Skeletal muscle tissue (tissue), 4 donors: Measurements from ENCODE around the gene DPEP3. TPM values are rescaled to one million over a fixed set of nuclear protein-coding genes. Genes with fewer than 3 reads are reported as not detected.
A peak's percentile ranks its signal among the peaks of the same experiment; 100 is the strongest.
"Not testable (repeated sequence)": the region's sequence is repeated elsewhere in the genome, so short reads cannot be mapped to it uniquely, and the experiment has no call there.

Source experiments
- H3K27ac ChIP-seq: one replicate; pipeline ENCODE4 v1.7.0; 2013; ENCODE audit warnings: mild to moderate bottlenecking, low read depth, low read length, inconsistent platforms
- H3K27me3 ChIP-seq, 3 donors: one replicate each; pipeline ENCODE4 v1.7.0; 2013; ENCODE audit warnings: low read length in 3 of 3; ENCODE audit not compliant: control insufficient read depth in 3 of 3, insufficient read depth in 3 of 3
- H3K36me3 ChIP-seq, 3 donors: one replicate each; pipeline ENCODE4 v1.7.0; 2013; ENCODE audit warnings: low read length in 3 of 3; ENCODE audit not compliant: control insufficient read depth in 3 of 3, insufficient read depth in 3 of 3
- H3K4me1 ChIP-seq, 3 donors: one replicate each; pipeline ENCODE4 v1.7.0; 2013; ENCODE audit warnings: low read length in 3 of 3, mild to moderate bottlenecking in 3 of 3; ENCODE audit not compliant: control insufficient read depth in 3 of 3, insufficient read depth in 3 of 3
- H3K4me3 ChIP-seq, 3 donors: one replicate each; pipeline ENCODE4 v1.7.0; 2013; ENCODE audit warnings: low read length in 3 of 3
- H3K9ac ChIP-seq, 3 donors: one replicate each; pipeline ENCODE4 v1.7.0; 2013; ENCODE audit warnings: low read length in 3 of 3, mild to moderate bottlenecking in 3 of 3, moderate library complexity in 2 of 3, low read depth in 1 of 3
- H3K9me3 ChIP-seq, 3 donors: one replicate each; pipeline ENCODE4 v1.7.0; 2013; ENCODE audit warnings: low read length in 3 of 3; ENCODE audit not compliant: control insufficient read depth in 3 of 3
- total RNA-seq: library from RNA; depleted of rRNA; stranded (reverse); fragments of >200 nt; gene quantifications from one replicate; pipeline ENCODE4 v1.2.3, GENCODE V29; 2014
- donor health status: Osteomylitis.

The DPEP3 gene
- total RNA-seq, 1 donor from 2014 or later: not detected

DNA sequence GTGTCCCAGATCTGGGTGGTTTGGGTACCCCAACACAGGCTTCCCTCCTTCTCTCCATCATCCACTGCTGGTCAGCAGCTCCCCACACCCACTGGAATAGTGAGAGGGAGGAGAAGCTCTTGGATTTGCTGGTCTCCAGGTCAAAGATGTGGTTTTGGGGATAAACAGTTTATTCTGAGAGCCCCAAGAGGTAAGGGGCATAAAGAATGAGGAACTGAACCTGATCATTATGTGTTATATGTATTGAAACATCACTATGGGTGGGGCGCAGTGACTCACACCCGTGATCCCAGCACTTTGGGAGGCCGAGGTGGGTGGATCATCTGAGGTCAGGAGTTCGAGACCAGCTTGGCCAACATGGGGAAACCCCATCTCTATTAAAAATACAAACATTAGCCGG, 15.1 kb upstream of the DPEP3 start:
- H3K27me3 ChIP-seq: no peaks in the 10 kb centered on the region
- H3K4me1 ChIP-seq: peaks cover 15 to 37% (median 36%) of the 10 kb centered on the region in 3 donors
- no peak overlapping the region for H3K4me3 ChIP-seq
- no peaks in the 10 kb centered on the region for H3K9me3 ChIP-seq
- H3K36me3 ChIP-seq: peaks cover 0 to 5% (median 3%) of the 10 kb centered on the region in 3 donors
- H3K9ac ChIP-seq: no peak overlapping the region
- H3K27ac ChIP-seq: no peak overlapping the region

DNA sequence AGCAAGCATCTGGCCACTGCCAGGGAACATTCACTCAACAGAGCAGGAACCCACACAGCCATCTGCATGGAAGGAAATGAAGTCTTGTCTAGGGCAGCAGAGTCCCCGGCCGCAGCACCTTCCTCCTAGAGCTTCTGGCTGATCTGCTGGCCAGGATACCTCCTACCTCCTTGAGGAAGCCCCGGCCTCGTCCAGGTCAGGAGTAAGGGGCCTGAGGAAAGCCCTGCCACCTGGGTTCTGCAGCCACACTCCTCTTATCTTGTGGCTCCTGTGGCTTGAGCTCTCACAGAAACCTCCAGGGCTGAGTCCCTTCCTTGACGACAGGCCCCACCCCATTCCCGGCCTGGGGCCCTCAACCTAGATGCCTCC, 13.7 kb upstream of the DPEP3 start:
- not testable (repeated sequence) for H3K4me3 ChIP-seq, H3K9me3 ChIP-seq, H3K36me3 ChIP-seq, H3K27me3 ChIP-seq
- Histone ChIP-seq H3K4me1 (peaks cover 27 to 45% (median 43%) of the 10 kb centered on the region in 3 donors), H3K27ac (peak overlapping the region; percentile 58), H3K9ac (peak overlapping the region in 2 of 3 donors; percentile 67 to 75)

DNA sequence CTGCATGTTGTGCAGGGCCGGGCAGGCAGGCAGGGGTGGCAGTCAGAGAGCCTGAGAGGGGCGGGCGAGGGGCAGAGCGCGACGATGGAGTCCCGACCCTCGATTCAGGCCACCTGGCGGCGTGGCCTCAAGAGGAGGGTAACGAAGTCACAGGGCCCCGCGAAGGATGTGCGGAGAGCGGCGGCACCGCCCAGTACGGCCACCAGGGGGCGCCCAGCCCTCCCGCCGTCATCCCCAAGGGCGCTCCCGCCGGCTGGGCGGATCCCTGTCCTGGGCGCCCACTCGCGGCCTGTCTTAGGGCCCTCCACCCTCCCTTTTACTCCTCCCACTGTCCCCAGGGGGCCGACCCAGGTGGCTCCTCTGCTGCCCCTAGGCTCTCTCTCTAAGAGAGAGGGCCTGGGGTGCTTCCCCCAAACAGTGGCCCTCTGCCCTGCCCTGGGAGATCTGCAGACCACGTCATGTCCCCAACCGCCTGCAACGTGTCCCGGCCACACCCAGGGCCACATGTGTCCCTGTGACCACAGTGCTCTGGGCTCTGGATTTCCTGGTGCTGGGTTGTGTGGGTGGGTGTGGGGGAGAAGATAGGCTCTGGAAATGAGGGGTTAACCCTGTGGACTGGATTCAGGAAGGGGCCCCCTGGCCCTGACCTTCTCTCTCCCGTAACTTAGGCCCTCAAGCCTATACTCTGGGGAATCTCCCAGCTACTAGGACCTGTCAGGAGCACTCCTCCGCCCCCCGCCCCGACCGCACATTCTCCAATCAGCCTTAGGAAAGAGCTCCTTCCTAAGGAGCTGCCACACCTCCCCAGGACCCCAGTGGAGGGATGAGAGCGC, 13.1 kb upstream of the DPEP3 start:
- Histone ChIP-seq H3K9me3 (no peaks in the 10 kb centered on the region), H3K36me3 (peaks cover 0 to 5% (median 3%) of the 10 kb centered on the region in 3 donors), H3K27ac (peak overlapping the region; percentile 58), H3K9ac (peak overlapping the region; percentile 67 to 75 (median 74)), H3K4me3 (peak overlapping the region; percentile 48 to 66 (median 64)), H3K27me3 (no peaks in the 10 kb centered on the region), H3K4me1 (peaks cover 33 to 51% (median 49%) of the 10 kb centered on the region in 3 donors)

DNA sequence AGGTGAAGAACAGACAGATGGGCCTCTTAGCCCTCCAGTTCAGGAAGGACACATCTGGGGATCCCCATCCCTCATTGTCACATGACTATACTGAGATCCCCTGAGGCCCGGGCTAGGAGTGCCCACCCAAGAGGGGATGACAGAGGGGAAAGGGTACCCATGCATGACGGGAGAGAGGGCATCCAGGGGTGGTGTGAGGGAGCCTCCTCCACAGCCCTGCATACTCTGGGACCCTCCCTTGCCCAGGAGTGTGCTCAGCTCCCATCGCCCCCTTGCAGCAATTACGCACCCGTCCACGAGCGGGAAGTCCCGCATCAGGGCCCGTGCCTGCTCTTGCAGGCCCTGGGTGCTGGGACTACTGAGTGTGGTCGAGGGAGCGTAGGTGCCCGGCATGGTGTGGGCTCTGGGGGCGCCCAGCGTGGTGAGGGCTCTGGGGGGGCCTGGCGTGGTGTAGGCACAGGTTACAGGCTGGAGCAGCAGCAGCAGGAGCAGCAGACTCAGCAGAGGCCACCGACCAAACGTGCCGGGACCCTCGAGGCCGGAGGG, 12.4 kb upstream of the DPEP3 start:
- H3K4me1 ChIP-seq: peaks cover 38 to 53% (median 53%) of the 10 kb centered on the region in 3 donors
- peak overlapping the region in 2 of 3 donors; percentile 22 to 64 for H3K4me3 ChIP-seq
- no peaks in the 10 kb centered on the region for H3K9me3 ChIP-seq
- H3K27me3 ChIP-seq: no peaks in the 10 kb centered on the region
- peaks cover 0 to 5% (median 3%) of the 10 kb centered on the region in 3 donors for H3K36me3 ChIP-seq
- peak overlapping the region in 1 of 3 donors; percentile 75 for H3K9ac ChIP-seq
- H3K27ac ChIP-seq: no peak overlapping the region

DNA sequence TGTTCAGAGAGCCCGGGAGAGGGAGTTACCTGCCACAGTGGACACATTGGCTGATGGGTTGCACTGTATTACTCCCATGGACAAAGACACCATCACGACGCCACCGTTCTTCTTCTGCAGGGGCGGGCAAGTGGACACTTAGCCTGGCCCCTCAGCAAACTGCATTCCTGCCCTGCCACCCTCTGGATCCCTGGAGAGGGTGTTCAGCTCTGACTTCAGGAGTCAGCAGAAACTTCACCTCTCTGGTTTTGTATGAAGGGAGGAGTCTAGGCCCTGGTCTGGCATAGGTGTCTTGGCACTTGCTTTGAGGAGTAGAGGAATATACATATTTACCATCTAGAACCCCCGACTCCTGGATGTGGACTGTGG, 9.7 kb upstream of the DPEP3 start:
- Histone ChIP-seq H3K9ac (peak overlapping the region; percentile 38 to 90 (median 43)), H3K9me3 (no peaks in the 10 kb centered on the region), H3K36me3 (peaks cover 0 to 5% (median 3%) of the 10 kb centered on the region in 3 donors), H3K4me1 (peaks cover 53 to 75% (median 70%) of the 10 kb centered on the region in 3 donors), H3K27ac (peak overlapping the region; percentile 97), H3K4me3 (peak overlapping the region; percentile 38 to 58 (median 50)), H3K27me3 (no peaks in the 10 kb centered on the region)

DNA sequence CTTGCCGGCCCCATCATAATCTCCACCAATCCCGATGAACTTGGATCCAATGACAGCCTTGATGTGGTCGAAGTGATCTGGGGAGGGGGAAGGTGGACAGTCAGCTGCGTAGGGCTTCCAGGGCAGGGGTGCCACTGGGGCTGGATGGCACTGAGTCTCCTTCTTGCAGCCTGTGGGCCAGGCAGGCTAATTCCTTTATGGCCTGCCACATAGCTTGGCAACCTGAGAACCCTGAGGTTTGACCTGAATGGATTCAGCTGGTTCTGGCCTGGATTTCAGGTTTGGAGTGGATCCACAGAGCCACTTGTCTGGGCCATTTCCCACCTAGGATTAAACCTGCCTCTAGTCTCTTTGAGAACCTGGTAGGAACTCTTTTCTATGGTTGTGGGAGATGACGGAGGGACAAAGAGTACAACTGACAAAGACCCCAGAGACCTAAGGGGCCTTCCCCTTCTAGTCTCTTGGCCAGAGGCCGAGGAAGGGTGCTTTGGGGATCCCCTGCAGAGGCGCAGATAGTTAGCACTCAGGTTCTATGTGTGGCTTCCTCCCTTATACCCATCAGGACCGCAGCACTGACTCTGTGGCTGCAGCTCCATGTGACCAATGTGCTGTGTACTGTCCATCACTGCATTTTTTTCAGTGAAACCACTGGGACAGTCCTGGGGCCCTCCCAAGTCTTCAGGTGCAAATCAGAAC, 9.2 kb upstream of the DPEP3 start:
- Histone ChIP-seq H3K4me1 (peaks cover 58 to 81% (median 75%) of the 10 kb centered on the region in 3 donors), H3K27ac (peak overlapping the region; percentile 97), H3K36me3 (peaks cover 0 to 5% (median 3%) of the 10 kb centered on the region in 3 donors), H3K27me3 (no peaks in the 10 kb centered on the region), H3K9ac (peak overlapping the region; percentile 38 to 90 (median 70)), H3K4me3 (peak overlapping the region; percentile 38 to 72 (median 64)), H3K9me3 (no peaks in the 10 kb centered on the region)

DNA sequence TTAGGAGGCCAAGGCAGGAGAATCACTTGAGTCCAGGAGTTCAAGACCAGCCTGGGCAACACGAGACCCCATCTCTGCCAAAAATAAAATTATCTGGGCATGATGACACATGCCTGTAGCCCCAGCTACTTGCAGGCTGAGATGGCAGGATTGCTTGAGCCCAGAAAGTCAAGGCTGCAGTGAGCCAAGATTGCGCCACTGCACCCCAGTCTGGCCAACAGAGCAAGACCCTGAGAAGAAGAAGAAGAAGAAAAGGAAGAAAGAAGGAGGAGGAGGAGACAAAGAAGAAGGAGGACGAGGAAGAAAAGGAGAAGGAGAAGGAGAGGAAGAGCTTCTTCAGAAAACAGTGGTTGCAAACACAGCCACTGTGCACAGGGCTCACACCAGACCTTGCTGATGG, 8.4 kb upstream of the DPEP3 start:
- Histone ChIP-seq H3K9me3 (no peaks in the 10 kb centered on the region), H3K27ac (peak overlapping the region; percentile 97), H3K4me3 (peak overlapping the region in 2 of 3 donors; percentile 64 to 72), H3K9ac (peak overlapping the region; percentile 23 to 90 (median 70)), H3K36me3 (peaks cover 0 to 5% (median 3%) of the 10 kb centered on the region in 3 donors), H3K27me3 (no peaks in the 10 kb centered on the region), H3K4me1 (peaks cover 62 to 86% (median 79%) of the 10 kb centered on the region in 3 donors)

DNA sequence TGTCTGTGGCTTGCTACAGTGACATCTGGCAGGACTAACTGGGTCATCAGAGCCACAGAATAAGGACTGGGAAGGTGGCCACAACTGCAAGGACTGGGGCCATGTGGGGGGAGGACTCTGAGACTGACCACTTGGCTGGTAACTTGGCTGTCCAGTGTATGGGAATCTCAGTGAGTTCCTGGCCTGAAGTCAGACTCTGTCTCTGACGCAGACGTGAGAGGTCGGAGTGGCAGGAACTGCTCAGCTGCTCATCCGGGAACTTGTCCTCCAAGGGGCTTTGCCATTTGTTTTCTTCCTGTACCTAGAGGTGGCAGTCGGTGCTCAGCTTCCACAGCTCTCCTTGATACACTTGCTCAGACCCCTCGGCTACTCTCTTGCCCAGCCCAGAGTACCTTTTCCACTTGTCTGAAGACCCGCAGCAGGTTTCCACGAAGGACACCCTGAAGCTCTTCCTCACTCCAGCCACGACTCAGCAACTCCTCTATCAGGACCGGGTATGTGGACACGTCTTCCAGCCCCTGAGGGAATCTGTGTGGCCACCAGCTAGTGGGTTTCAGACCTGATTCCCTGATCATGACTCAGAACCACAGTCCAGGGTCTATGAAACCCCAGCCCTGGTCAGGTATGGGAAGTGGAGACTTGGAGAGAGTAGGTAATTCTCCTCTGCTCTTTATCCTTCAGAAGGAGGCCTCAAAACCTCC, 7.3 kb upstream of the DPEP3 start:
- Histone ChIP-seq H3K9me3 (no peaks in the 10 kb centered on the region), H3K27ac (peak overlapping the region; percentile 97), H3K36me3 (peaks cover 0 to 5% (median 3%) of the 10 kb centered on the region in 3 donors), H3K4me1 (peaks cover 58 to 80% (median 73%) of the 10 kb centered on the region in 3 donors), H3K9ac (peak overlapping the region; percentile 78 to 90 (median 88)), H3K27me3 (no peaks in the 10 kb centered on the region), H3K4me3 (peak overlapping the region; percentile 67 to 75 (median 72))

DNA sequence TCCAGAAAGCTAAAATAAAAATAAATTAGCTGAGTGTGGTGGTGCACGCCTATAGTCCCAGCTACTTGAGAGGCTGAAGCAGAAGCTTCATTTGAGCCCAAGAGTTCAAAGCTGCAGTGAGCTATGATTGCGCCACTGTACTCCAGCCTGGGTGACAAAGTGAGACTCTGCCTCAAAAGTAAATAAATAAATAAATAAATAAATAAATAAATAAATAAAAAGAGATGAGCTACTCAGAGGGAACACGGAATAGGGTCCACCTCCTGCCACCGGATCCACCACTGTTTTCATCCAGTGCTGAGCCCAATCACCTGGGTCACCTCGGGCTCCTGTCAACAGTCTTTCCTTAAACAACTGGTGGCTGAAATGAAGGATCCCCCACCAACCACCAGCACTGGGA, 6.7 kb upstream of the DPEP3 start:
- Histone ChIP-seq H3K4me3 (peak overlapping the region in 2 of 3 donors; percentile 72 to 75), H3K27ac (peak overlapping the region; percentile 97), H3K9ac (peak overlapping the region in 2 of 3 donors; percentile 78 to 90), H3K27me3 (no peaks in the 10 kb centered on the region), H3K36me3 (peaks cover 0 to 4% (median under 1%) of the 10 kb centered on the region in 3 donors), H3K4me1 (peaks cover 58 to 74% (median 66%) of the 10 kb centered on the region in 3 donors), H3K9me3 (no peaks in the 10 kb centered on the region)
